A549 (cell line): ENCODE data around the gene POMT1.

Source experiments
- CEBPB ChIP-seq, 2 experiments: fragments of >200 bp in 1 of 2; sonication (Bioruptor Twin) in 1 of 2; formaldehyde crosslinking in 1 of 2; IDR thresholded peaks; 2 replicates each; pipeline ENCODE4 v1.6.1; 2012 to 2016
- E2F6 ChIP-seq: IDR thresholded peaks from 2 replicates; pipeline ENCODE4 v1.6.1; 2012; ENCODE audit warnings: low read depth, borderline replicate concordance
- EP300 ChIP-seq, 2 experiments: fragments of >200 bp; sonication (Bioruptor Twin); formaldehyde crosslinking; IDR thresholded peaks; 2 replicates in 1 of 2; 3 replicates in 1 of 2; pipeline ENCODE4 v1.6.1; 2016 to 2017
- JUN ChIP-seq, 2 experiments: fragments of >200 bp; sonication (Bioruptor Twin); formaldehyde crosslinking; IDR thresholded peaks; 2 replicates in 1 of 2; 3 replicates in 1 of 2; pipeline ENCODE4 v1.6.1; 2016 to 2017
- KDM1A ChIP-seq: fragments of 200-600 bp; sonication (generic); IDR thresholded peaks from 2 replicates; pipeline ENCODE4 v1.6.1; 2016; ENCODE audit warnings: low read depth, mild to moderate bottlenecking
- MAX ChIP-seq: IDR thresholded peaks from 2 replicates; pipeline ENCODE4 v1.6.1; 2012
- NFE2L2 ChIP-seq: fragments of 150-350 bp; conservative IDR thresholded peaks from 2 replicates; pipeline ENCODE4 v1.6.1; 2014; ENCODE audit warnings: low read length
- POLR2A ChIP-seq: IDR thresholded peaks from 2 replicates; pipeline ENCODE4 v1.6.1; 2012; ENCODE audit warnings: mild to moderate bottlenecking, low read length
- RFX5 ChIP-seq: fragments of 450-650 bp; IDR thresholded peaks from 2 replicates; pipeline ENCODE4 v1.7.1; 2014; ENCODE audit warnings: antibody characterized with exemption, mild to moderate bottlenecking, moderate library complexity
- RNF2 ChIP-seq: fragments of 200-600 bp; sonication (generic); IDR thresholded peaks from 2 replicates; pipeline ENCODE4 v1.6.1; 2016; ENCODE audit warnings: low read depth, mild to moderate bottlenecking, antibody characterized with exemption, moderate library complexity, borderline replicate concordance
- SMC3 ChIP-seq: fragments of >200 bp; sonication (Bioruptor Twin); formaldehyde crosslinking; IDR thresholded peaks from 3 replicates; pipeline ENCODE4 v1.6.1; 2018; ENCODE audit warnings: inconsistent platforms
- SREBF2 ChIP-seq: fragments of 450-650 bp; IDR thresholded peaks from 2 replicates; pipeline ENCODE4 v1.6.1; 2014; ENCODE audit warnings: mild to moderate bottlenecking, moderate library complexity
- TF ChIP-seq, protein P1 (sequence below): fragments of 200-600 bp; sonication (generic); IDR thresholded peaks from 2 replicates; pipeline ENCODE4 v1.6.1; 2016; ENCODE audit warnings: antibody characterized with exemption, mild to moderate bottlenecking, moderate library complexity
- TF ChIP-seq, protein P2 (sequence below): fragments of >200 bp; sonication (Bioruptor Twin); formaldehyde crosslinking; IDR thresholded peaks from 3 replicates; pipeline ENCODE4 v1.5.1; 2016

DNA sequence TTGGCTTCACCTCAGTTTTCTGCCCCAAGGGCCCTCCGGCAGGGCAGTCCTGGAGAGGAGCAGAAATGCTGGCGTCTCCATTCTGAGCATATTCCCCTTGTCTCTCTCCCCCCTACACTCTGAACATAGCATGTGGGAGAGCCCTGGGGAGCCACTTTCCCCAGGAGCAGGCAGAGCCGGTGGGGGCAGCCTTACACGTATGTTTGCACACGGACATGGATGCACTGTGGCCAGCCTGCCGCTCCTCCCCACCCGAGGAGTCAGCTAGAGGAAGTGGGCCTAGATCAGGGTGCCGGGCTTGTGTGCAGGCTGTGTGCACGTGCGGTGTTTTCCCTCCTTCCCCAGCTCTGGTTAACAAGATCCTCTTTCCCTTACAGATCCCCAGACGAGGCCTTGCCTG, 25.4 kb upstream of the POMT1 start:
- TF ChIP-seq, protein P1, sequence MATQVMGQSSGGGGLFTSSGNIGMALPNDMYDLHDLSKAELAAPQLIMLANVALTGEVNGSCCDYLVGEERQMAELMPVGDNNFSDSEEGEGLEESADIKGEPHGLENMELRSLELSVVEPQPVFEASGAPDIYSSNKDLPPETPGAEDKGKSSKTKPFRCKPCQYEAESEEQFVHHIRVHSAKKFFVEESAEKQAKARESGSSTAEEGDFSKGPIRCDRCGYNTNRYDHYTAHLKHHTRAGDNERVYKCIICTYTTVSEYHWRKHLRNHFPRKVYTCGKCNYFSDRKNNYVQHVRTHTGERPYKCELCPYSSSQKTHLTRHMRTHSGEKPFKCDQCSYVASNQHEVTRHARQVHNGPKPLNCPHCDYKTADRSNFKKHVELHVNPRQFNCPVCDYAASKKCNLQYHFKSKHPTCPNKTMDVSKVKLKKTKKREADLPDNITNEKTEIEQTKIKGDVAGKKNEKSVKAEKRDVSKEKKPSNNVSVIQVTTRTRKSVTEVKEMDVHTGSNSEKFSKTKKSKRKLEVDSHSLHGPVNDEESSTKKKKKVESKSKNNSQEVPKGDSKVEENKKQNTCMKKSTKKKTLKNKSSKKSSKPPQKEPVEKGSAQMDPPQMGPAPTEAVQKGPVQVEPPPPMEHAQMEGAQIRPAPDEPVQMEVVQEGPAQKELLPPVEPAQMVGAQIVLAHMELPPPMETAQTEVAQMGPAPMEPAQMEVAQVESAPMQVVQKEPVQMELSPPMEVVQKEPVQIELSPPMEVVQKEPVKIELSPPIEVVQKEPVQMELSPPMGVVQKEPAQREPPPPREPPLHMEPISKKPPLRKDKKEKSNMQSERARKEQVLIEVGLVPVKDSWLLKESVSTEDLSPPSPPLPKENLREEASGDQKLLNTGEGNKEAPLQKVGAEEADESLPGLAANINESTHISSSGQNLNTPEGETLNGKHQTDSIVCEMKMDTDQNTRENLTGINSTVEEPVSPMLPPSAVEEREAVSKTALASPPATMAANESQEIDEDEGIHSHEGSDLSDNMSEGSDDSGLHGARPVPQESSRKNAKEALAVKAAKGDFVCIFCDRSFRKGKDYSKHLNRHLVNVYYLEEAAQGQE, result no peak
- TF ChIP-seq POLR2A (no peak), KDM1A (no peak), CEBPB (IDR thresholded peaks at IDR 0.05) (no peak), NFE2L2 (no peak), RNF2 (no peak), RFX5 (no peak), JUN (IDR thresholded peaks at IDR 0.05) (no peak), EP300 (IDR thresholded peaks at IDR 0.05) (no peak), E2F6 (no peak), SMC3 (no peak), SREBF2 (no peak), MAX (no peak)
- TF ChIP-seq, protein P2, sequence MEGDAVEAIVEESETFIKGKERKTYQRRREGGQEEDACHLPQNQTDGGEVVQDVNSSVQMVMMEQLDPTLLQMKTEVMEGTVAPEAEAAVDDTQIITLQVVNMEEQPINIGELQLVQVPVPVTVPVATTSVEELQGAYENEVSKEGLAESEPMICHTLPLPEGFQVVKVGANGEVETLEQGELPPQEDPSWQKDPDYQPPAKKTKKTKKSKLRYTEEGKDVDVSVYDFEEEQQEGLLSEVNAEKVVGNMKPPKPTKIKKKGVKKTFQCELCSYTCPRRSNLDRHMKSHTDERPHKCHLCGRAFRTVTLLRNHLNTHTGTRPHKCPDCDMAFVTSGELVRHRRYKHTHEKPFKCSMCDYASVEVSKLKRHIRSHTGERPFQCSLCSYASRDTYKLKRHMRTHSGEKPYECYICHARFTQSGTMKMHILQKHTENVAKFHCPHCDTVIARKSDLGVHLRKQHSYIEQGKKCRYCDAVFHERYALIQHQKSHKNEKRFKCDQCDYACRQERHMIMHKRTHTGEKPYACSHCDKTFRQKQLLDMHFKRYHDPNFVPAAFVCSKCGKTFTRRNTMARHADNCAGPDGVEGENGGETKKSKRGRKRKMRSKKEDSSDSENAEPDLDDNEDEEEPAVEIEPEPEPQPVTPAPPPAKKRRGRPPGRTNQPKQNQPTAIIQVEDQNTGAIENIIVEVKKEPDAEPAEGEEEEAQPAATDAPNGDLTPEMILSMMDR, result no peak
